SH-SY5Y (cell line): ENCODE data around the gene CHD2.

Source experiments
- GATA2 ChIP-seq: IDR thresholded peaks from 2 replicates; pipeline ENCODE4 v1.6.1; 2011; ENCODE audit warnings: mild to moderate bottlenecking, low read depth, low read length
- GATA3 ChIP-seq: IDR thresholded peaks from 2 replicates; pipeline ENCODE4 v1.6.1; 2011; ENCODE audit warnings: low read depth, mild to moderate bottlenecking, low read length, moderate library complexity

Gene CHD2

DNA sequence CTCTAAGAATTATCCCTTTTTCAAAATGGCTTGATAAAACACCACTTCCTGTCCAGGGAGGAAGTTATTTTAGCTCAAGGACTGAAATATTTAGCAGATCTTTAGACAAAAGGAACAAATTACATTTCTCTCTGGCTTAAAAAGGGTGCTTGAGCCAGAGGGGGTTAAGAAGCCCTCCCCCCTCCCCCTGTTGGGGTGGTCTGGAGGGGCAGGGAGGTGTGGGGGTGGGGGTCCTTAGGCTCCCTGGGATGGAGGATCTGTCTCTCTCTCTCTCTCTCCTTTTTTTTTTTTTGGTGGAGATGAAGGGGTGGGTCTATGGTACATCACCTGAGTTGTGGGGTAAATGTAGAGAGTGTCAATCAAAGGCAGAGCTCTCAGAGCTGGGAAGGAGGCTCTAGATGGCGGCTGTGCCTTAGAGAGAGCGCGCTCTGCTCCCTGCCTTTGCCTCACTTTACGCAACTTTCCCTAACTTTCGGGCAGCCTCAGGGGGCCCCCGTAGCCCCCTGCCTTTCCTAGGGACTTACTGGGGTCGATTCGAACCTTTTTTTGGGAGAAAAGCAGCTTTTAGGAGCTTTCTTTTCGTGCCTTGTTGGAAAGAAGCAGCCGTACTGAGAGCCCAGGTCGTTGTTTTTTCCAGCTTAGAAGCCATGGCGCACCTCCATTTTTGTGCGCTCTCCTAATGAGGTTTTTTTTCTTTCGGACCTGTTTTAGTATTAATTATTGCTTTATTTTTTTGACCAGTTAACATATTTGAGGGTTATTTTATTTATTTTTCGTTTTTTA is at the start of gene CHD2:
Gene CHD2 (plus strand): TSS at position 377 of the 783 bp plus-strand sequence. CDS start 914 bp downstream, outside the sequence.
- TF ChIP-seq GATA3 (no peak), GATA2 (no peak)

DNA sequence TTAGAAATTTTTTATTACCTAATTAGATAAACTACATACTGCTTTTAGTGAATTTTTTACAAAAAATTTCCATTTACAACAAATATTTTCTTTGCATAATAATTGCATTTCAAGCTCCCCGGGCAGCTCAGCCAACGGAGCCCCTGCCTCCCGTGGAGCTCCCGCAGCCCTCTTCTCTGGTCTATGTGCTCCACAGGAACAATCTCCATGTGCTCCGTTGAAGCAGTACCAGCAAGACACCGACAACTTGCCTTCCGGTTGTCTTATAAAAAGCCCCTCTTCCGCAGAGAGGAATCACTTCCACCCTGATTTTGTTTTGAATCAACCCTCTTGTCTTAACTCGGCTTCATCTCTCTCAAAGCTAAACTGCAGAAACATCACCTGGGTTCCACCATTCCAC is 46.9 kb upstream of the CHD2 start:
- TF ChIP-seq GATA3 (no peak), GATA2 (no peak)

GRCh38 chr15:92861742-92862141 is 38.4 kb upstream of the CHD2 start:
- TF ChIP-seq GATA2: no peak
- no peak for TF ChIP-seq GATA3

GRCh38 chr15:92864127-92864814 is 35.9 kb upstream of the CHD2 start:
- TF ChIP-seq GATA3 (no peak), GATA2 (no peak)

DNA sequence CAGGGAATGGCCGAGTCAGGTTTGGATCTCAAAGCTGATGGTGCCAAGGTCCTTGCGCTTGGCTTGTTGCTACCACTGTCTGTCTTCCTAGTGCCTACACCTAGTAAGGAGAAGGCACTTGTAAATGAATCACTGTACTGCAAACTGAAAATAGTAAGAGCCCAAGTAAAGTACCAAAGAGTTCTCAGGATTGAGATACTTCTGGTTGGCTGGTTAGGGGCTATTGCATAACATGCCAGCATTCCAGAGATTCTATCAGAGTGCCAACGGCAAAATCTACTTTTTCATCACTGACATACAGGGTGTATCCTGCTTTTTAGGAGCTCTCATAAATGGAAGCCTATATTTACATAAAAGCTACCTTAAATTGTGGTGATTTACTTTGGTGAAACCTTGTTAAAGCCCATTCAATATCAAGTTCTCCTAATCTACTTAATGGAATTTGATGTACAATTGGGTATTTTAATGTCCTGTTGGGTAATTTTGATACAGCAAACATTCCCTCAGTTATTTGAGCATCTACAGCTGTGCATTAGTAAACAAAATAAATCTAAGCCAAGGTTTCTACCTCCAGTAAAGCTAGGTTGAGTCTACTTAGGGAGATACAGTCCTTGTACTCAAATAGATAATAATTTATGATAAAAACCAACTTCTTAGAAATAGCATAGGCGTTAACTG is 30.7 kb upstream of the CHD2 start:
- TF ChIP-seq GATA2 (no peak), GATA3 (no peak)

DNA sequence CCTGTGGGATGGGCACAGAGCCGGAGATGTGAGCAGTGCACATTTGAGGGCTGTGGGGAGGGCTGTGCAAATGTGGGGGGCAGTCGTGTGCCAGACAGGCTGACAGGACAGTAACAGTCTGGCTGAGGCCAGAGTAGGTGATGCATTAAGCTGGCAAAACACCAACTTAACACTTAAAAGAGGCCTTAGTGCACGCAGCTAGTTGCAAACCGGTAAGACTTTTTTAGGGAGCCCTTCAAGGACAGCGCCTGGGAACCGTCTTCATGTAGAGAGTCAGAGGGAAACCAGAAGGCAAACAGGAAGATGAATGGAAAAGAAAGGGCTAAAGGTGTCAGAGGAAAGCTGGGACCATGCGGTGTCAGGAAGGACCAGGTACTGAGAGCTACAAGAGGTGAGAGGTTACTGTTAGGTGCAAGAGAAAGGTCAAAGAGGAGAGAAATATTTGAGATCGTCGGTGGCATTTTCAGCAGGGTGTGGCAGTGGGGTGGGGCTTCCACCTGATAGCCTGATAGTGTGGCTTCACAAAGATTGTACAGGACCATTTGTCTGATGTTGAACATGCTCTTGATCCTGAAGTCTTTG is 30.0 kb upstream of the CHD2 start:
- no peak for TF ChIP-seq GATA3
- TF ChIP-seq GATA2: no peak

- TF ChIP-seq GATA2 (no peak), GATA3 (no peak)
These were observed 23.1 kb upstream of the CHD2 start for GRCh38 chr15:92877000-92877399.

- no peak for TF ChIP-seq GATA3
- TF ChIP-seq GATA2: no peak
These were observed 22.7 kb upstream of the CHD2 start for GRCh38 chr15:92877416-92877815.

DNA sequence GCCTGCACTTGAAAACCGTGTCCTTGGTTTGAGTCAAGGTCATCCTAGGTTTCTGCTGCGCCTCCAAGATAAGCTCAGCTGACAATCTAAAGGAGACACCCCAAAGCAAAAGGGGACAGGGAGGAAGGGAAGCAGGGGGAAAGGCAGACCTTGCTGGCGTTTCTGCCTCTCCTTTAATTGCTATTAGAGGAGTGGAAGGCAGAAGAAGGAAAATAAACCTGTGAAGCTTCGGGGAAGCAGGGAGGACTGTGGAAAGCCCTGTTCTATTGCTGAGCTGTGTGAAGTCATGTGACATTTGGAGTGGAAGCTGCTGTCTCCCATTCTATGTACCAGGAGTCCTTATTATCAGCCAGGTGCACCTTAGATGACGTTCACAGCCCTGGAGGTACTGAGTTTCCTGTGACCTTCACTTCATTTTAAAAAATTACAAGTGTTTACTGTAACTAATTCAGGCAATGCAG is 21.5 kb upstream of the CHD2 start:
- no peak for TF ChIP-seq GATA2
- TF ChIP-seq GATA3: no peak

- TF ChIP-seq GATA3 (no peak), GATA2 (no peak)
These were observed 20.0 kb upstream of the CHD2 start for GRCh38 chr15:92879949-92880725.

GRCh38 chr15:92880796-92881195 is 19.3 kb upstream of the CHD2 start:
- TF ChIP-seq GATA3 (no peak), GATA2 (no peak)

DNA sequence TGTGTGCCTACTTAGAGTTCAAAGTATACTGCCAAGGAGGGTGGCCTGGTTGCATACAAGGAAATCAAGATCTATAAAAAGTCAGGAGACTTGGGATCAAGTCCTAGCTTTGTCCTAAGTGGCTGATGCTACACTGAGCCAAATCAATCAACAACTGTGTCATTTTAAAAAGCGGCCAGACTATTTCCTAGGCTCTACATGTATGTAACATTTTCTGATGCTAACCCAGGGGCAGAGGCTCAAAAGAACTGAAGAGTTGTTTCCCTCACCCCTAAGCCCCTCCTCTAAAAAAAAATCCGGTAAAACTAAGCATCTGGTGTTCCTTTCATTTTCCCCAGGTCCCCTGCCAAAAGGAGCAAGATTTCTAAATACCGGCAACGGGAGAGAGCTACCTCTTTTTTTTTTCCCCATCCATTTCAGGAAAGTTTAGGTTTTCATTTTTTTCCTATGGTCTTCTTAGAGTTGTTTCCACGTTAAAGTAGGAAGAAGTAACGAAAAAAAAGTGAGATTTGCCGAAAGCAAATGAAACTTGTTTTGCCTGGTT is 18.8 kb upstream of the CHD2 start:
- no peak for TF ChIP-seq GATA2
- TF ChIP-seq GATA3: no peak

- TF ChIP-seq GATA3: no peak
- peak; percentile 49 for TF ChIP-seq GATA2
These were observed 18.1 kb upstream of the CHD2 start for GRCh38 chr15:92881802-92882696.
